HG02678 (cell line): ENCODE data around the gene SERGEF.

Experiments
- ATAC-seq: cut with Tn5 transposase; IDR thresholded peaks from one replicate; pipeline ENCODE4 v1.9.1; 2021; ENCODE audit warnings: mild to moderate bottlenecking, moderate library complexity; ENCODE audit not compliant: unreplicated experiment

Gene SERGEF

GRCh38 chr11:17740649-17741235, 272.1 kb downstream of the SERGEF start:
- ATAC-seq = no peak

- no peak for ATAC-seq
These were observed 272.9 kb downstream of the SERGEF start for GRCh38 chr11:17739945-17740338.

GRCh38 chr11:17738151-17738973, 274.5 kb downstream of the SERGEF start:
- ATAC-seq = no peak
